Measurements from ENCODE around the gene PLPP4. TPM values are rescaled to one million over a fixed set of nuclear protein-coding genes. Genes with fewer than 3 reads are reported as not detected.

Gene PLPP4
- total RNA-seq, 4 donors from 2014 or later = 0.72 to 1.9 TPM; not detected in 2

GRCh38 chr10:120543291-120543690 lies 86.3 kb downstream of the PLPP4 start:
- ATAC-seq (ENCODE audit: low FRiP score) = no peak
- TF ChIP-seq, protein P1, sequence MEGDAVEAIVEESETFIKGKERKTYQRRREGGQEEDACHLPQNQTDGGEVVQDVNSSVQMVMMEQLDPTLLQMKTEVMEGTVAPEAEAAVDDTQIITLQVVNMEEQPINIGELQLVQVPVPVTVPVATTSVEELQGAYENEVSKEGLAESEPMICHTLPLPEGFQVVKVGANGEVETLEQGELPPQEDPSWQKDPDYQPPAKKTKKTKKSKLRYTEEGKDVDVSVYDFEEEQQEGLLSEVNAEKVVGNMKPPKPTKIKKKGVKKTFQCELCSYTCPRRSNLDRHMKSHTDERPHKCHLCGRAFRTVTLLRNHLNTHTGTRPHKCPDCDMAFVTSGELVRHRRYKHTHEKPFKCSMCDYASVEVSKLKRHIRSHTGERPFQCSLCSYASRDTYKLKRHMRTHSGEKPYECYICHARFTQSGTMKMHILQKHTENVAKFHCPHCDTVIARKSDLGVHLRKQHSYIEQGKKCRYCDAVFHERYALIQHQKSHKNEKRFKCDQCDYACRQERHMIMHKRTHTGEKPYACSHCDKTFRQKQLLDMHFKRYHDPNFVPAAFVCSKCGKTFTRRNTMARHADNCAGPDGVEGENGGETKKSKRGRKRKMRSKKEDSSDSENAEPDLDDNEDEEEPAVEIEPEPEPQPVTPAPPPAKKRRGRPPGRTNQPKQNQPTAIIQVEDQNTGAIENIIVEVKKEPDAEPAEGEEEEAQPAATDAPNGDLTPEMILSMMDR (IDR thresholded peaks at IDR 0.05) = no peak
- DNase-seq (ENCODE audit: low spot score) = no peak

DNA sequence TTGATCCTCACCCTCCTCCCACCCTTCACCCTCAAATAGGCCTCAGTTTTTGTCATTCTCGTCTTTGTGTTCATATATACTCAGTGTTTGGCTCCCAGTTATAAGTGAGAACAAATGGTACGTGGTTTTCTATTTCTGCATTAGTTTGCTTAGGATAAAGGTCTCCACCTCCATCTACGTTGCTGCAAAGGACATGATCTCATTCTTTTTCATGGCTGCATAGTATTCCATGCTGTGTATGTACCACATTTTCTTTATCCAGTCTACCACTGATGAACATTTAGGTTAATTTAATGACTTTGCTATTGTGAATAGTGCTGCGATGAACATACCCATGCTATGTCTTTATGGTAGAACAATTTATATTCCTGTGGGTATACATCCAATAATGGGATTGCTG lies 91.2 kb downstream of the PLPP4 start:
- ATAC-seq (ENCODE audit: low FRiP score) = no peak
- no peak for DNase-seq (ENCODE audit: low spot score)
- TF ChIP-seq, protein P1 (IDR thresholded peaks at IDR 0.05) = no peak

GRCh38 chr10:120552262-120552661 lies 95.2 kb downstream of the PLPP4 start:
- ATAC-seq (ENCODE audit: low FRiP score) (no peak), DNase-seq (ENCODE audit: low spot score) (no peak)
- TF ChIP-seq, protein P1 (IDR thresholded peaks at IDR 0.05) = no peak

DNA sequence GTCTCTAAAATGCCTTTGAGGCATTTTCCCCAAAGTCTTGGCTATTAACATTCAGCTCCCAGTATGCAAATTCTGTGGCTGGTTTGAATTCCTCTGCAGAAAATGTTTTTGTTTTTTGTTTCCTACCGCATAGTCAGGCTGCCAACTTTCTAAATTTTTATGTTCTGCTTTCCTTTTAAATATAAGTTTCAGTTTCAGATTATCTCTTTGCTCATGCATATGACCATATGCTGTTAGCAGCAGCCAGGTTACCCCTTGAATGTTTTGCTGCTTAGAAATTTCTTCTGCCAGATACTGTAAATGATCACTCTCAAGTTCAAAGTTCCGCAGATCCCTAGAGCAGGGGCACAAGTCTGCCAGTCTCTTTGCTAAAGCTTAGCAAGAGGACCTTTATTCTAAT lies 96.9 kb downstream of the PLPP4 start:
- DNase-seq (ENCODE audit: low spot score) = no peak
- ATAC-seq (ENCODE audit: low FRiP score) = no peak
- TF ChIP-seq, protein P1 (IDR thresholded peaks at IDR 0.05) = no peak

DNA sequence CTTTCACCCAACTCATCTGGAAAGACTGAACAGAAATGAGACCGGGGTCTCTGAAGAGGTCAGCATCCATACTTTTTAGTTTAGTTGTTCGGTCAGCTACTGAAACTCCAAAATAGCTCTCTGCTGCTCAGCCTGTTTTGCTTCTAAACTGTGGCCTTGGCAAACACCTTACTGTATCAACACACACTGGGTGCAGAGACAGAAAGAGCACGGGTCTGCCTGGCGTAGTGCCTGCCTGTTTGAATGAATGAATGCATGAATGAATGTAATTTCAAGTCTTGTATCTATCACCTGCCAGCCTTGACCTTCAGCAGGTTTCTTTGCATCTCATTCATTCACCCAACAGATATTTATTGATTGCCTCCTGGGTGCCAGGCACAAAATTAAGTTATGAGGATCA lies 98.4 kb downstream of the PLPP4 start:
- TF ChIP-seq, protein P1 (IDR thresholded peaks at IDR 0.05) = no peak
- ATAC-seq (ENCODE audit: low FRiP score) = no peak
- no peak for DNase-seq (ENCODE audit: low spot score)

DNA sequence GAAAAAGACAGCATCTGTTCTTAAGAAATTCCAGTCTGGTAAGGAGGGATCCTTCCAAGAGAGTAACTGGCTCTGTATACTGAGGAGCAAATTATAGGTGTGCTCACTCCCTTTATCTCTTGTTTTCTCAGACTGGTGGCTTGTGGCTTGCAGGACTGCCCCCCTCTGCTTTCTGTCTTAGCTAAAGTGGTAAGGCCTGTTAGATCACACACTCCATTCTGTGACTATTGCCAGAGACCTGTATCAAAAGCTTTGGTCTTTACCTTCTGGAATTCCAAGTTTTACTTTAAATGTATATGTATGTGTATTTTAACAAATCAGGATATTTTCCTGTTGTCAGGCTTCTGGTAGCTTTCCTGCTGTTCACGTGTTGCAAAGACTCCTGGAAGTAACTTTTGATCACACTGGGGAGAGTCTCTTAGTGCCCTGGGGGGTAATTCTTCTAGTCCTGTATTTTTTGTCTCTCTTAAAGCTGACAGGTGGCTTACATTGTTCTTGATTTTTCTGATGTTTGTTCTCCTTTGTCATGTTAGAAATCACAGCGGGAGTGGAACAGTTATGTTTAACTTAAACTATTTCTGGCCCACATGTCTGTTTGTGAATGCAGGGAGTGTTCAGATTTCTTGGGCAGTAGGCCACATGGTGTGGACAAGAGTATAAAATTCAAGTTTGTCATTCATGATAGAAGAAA lies 99.0 kb downstream of the PLPP4 start:
- DNase-seq (ENCODE audit: low spot score) = no peak
- no peak for ATAC-seq (ENCODE audit: low FRiP score)
- TF ChIP-seq, protein P1 (IDR thresholded peaks at IDR 0.05) = no peak

- DNase-seq (ENCODE audit: low spot score) (no peak), ATAC-seq (ENCODE audit: low FRiP score) (no peak)
- TF ChIP-seq, protein P1 (IDR thresholded peaks at IDR 0.05) = no peak
Observed at GRCh38 chr10:120557311-120557710, 100.3 kb downstream of the PLPP4 start.

Measured in omental fat pad (tissue), 4 donors.